Astrocyte (in vitro differentiated cells and primary cell): ENCODE results near the gene KNTC1. TPM values are rescaled to one million over a fixed set of nuclear protein-coding genes. Genes with fewer than 3 reads are reported as not detected.

ENCODE experiments used
- DNase-seq: peaks from one replicate; pipeline ENCODE4 v3.0.0-alpha.2; 2010; ENCODE audit warnings: low read depth
- FAIRE-seq: peaks from 2 replicates; lab custom pipeline; 2011; peaks lifted over from hg19 to GRCh38; lab: Jason Lieb, UNC
- H2AFZ ChIP-seq: 2 replicates; pipeline ENCODE4 v1.6.0; 2012; ENCODE audit warnings: low read depth, low read length, inconsistent platforms
- H3K27ac ChIP-seq: 2 replicates; pipeline ENCODE4 v1.5.1; 2011; ENCODE audit warnings: low read depth, low read length, inconsistent platforms
- H3K27me3 ChIP-seq: 2 replicates; pipeline ENCODE4 v1.6.0; 2011; ENCODE audit warnings: low read length, inconsistent platforms; ENCODE audit not compliant: insufficient read depth
- H3K36me3 ChIP-seq: 2 replicates; pipeline ENCODE4 v1.5.1; 2011; ENCODE audit warnings: low read length, inconsistent platforms; ENCODE audit not compliant: insufficient read depth
- H3K4me1 ChIP-seq: 2 replicates; pipeline ENCODE4 v1.5.1; 2011; ENCODE audit warnings: low read length, inconsistent platforms; ENCODE audit not compliant: insufficient read depth
- H3K4me2 ChIP-seq: 2 replicates; pipeline ENCODE4 v1.6.0; 2012; ENCODE audit warnings: low read length, inconsistent platforms
- H3K4me3 ChIP-seq: 2 replicates; pipeline ENCODE4 v1.5.1; 2011; ENCODE audit warnings: low read depth, mild to moderate bottlenecking, low read length, inconsistent platforms; ENCODE audit not compliant: insufficient read depth
- H3K79me2 ChIP-seq: 2 replicates; pipeline ENCODE4 v1.6.0; 2012; ENCODE audit warnings: mild to moderate bottlenecking, low read length, inconsistent platforms; ENCODE audit not compliant: insufficient read depth
- H3K9ac ChIP-seq: 2 replicates; pipeline ENCODE4 v1.6.0; 2012; ENCODE audit warnings: mild to moderate bottlenecking, low read length, inconsistent platforms
- H3K9me3 ChIP-seq: 2 replicates; pipeline ENCODE4 v1.5.1; 2012; ENCODE audit warnings: low read depth, mild to moderate bottlenecking, low read length, inconsistent platforms; ENCODE audit not compliant: insufficient read depth
- H4K20me1 ChIP-seq: 2 replicates; pipeline ENCODE4 v1.6.0; 2012; ENCODE audit warnings: low read length, inconsistent platforms; ENCODE audit not compliant: insufficient read depth
- H3K27ac Mint-ChIP-seq: one replicate; pipeline ENCODE4 v1.8.0; 2021; ENCODE audit warnings: mild to moderate bottlenecking, mixed read lengths; ENCODE audit not compliant: unreplicated experiment
- H3K27me3 Mint-ChIP-seq: one replicate; pipeline ENCODE4 v1.8.0; 2021; ENCODE audit warnings: low read depth, mixed read lengths; ENCODE audit not compliant: unreplicated experiment
- H3K36me3 Mint-ChIP-seq: one replicate; pipeline ENCODE4 v1.8.0; 2021; ENCODE audit warnings: low read depth, mixed read lengths; ENCODE audit not compliant: unreplicated experiment
- H3K4me1 Mint-ChIP-seq: one replicate; pipeline ENCODE4 v1.8.0; 2021; ENCODE audit warnings: low read depth, mixed read lengths; ENCODE audit not compliant: unreplicated experiment
- H3K4me3 Mint-ChIP-seq: one replicate; pipeline ENCODE4 v1.8.0; 2021; ENCODE audit warnings: mild to moderate bottlenecking, moderate library complexity, mixed read lengths; ENCODE audit not compliant: unreplicated experiment
- H3K9me3 Mint-ChIP-seq: one replicate; pipeline ENCODE4 v1.8.0; 2021; ENCODE audit warnings: mild to moderate bottlenecking, mixed read lengths; ENCODE audit not compliant: unreplicated experiment
- EZH2 ChIP-seq: IDR thresholded peaks from 2 replicates; pipeline ENCODE4 v1.6.1; 2012; ENCODE audit warnings: mild to moderate bottlenecking, low read length, inconsistent platforms; ENCODE audit not compliant: insufficient read depth
- total RNA-seq: library from RNA; stranded (reverse); gene quantifications from 2 replicates; pipeline ENCODE4 v1.2.1, GENCODE V29; 2021
- TF ChIP-seq, protein P1 (sequence below): IDR thresholded peaks from 2 replicates; pipeline ENCODE4 v1.5.1; 2011; ENCODE audit warnings: low read depth, mild to moderate bottlenecking, inconsistent platforms, low read length, moderate library complexity; ENCODE audit not compliant: insufficient read depth

KNTC1 gene
- total RNA-seq, 1 donor from 2014 or later = 10.6 TPM

- H3K36me3 Mint-ChIP-seq = peaks cover 1% of the 10 kb centered on the region
These were observed 17.5 kb downstream of the KNTC1 start for GRCh38 chr12:122544537-122544936.

DNA sequence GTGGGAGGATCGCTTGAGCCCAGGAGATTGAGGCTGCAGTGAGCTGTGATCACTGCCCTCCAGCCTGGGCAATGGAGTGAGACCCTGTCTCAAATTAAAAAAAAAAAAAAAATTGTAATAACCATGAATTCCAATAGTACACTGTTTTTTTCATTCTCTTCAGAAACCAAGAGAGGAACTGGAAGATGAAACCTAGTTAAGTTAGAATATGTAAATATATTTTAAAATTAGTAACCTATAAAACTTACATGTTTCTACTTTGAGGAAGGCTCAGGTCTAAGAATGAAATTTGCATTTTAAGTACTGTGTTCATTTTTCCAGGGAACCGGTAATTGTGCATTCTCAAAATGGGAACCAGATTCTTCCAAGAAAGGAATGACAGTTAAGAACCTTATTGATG is 18.8 kb downstream of the KNTC1 start:
- Histone ChIP-seq H3K27ac (no peak overlapping the region), H3K79me2 (no peaks in the 10 kb centered on the region), H3K9ac (no peak overlapping the region), H3K4me3 (no peak overlapping the region), H3K9me3 (no peaks in the 10 kb centered on the region), H3K4me2 (no peak overlapping the region), H3K27me3 (no peaks in the 10 kb centered on the region), H3K4me1 (no peaks in the 10 kb centered on the region), H4K20me1 (no peaks in the 10 kb centered on the region), H2AFZ (no peak overlapping the region), H3K36me3 (peaks cover 22% of the 10 kb centered on the region)
- H3K9me3 Mint-ChIP-seq = no peaks in the 10 kb centered on the region
- no peak overlapping the region for H3K4me3 Mint-ChIP-seq
- peaks cover 1% of the 10 kb centered on the region for H3K36me3 Mint-ChIP-seq
- no peaks in the 10 kb centered on the region for H3K27me3 Mint-ChIP-seq
- no peak for DNase-seq
- no peak for FAIRE-seq
- H3K4me1 Mint-ChIP-seq = peaks cover 4% of the 10 kb centered on the region
- no peak for TF ChIP-seq EZH2
- TF ChIP-seq, protein P1, sequence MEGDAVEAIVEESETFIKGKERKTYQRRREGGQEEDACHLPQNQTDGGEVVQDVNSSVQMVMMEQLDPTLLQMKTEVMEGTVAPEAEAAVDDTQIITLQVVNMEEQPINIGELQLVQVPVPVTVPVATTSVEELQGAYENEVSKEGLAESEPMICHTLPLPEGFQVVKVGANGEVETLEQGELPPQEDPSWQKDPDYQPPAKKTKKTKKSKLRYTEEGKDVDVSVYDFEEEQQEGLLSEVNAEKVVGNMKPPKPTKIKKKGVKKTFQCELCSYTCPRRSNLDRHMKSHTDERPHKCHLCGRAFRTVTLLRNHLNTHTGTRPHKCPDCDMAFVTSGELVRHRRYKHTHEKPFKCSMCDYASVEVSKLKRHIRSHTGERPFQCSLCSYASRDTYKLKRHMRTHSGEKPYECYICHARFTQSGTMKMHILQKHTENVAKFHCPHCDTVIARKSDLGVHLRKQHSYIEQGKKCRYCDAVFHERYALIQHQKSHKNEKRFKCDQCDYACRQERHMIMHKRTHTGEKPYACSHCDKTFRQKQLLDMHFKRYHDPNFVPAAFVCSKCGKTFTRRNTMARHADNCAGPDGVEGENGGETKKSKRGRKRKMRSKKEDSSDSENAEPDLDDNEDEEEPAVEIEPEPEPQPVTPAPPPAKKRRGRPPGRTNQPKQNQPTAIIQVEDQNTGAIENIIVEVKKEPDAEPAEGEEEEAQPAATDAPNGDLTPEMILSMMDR = no peak
- no peak overlapping the region for H3K27ac Mint-ChIP-seq

More at GRCh38 chr12:122544537-122544936, 17.5 kb downstream of the KNTC1 start:
- Mint-ChIP-seq H3K27ac (no peak overlapping the region), H3K9me3 (no peaks in the 10 kb centered on the region), H3K27me3 (no peaks in the 10 kb centered on the region), H3K4me3 (no peak overlapping the region), H3K4me1 (peaks cover 4% of the 10 kb centered on the region)
- TF ChIP-seq, protein P1 = no peak
- TF ChIP-seq EZH2 = no peak
- Histone ChIP-seq H3K79me2 (no peaks in the 10 kb centered on the region), H3K36me3 (peaks cover 17% of the 10 kb centered on the region), H3K27me3 (no peaks in the 10 kb centered on the region), H3K9ac (no peak overlapping the region), H3K4me1 (no peaks in the 10 kb centered on the region), H3K27ac (no peak overlapping the region), H3K4me2 (no peak overlapping the region), H3K4me3 (no peak overlapping the region), H2AFZ (no peak overlapping the region), H4K20me1 (no peaks in the 10 kb centered on the region), H3K9me3 (no peaks in the 10 kb centered on the region)
- DNase-seq (no peak), FAIRE-seq (no peak)

DNA sequence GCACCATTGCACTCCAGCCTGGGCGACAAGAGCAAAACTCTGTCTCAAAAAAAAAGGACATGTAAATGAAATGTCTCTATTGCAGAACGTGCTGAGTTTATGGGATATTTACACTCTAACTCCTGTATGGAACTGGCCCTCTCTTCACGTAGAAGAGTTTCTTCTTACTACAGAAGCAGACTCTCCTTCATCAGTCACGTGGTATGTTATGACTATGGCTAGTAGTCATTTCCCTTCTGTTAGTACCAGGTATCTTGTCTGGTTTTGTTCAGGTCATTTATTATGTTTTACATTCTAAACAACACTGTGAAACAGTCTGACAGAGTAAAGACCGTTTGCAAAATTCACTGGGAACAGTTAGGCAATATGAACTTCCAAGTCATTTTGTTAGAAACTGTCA is 20.3 kb downstream of the KNTC1 start:
- no peaks in the 10 kb centered on the region for H3K27me3 Mint-ChIP-seq
- FAIRE-seq (no peak), DNase-seq (no peak)
- no peak overlapping the region for H2AFZ ChIP-seq
- H3K79me2 ChIP-seq = no peaks in the 10 kb centered on the region
- H3K4me2 ChIP-seq = no peak overlapping the region
- no peaks in the 10 kb centered on the region for H4K20me1 ChIP-seq
- no peak for TF ChIP-seq EZH2
- TF ChIP-seq, protein P1 = no peak
- H3K36me3 ChIP-seq = peaks cover 23% of the 10 kb centered on the region
- H3K4me3 ChIP-seq = no peak overlapping the region
- no peaks in the 10 kb centered on the region for H3K9me3 ChIP-seq
- peaks cover 4% of the 10 kb centered on the region for H3K4me1 Mint-ChIP-seq
- no peak overlapping the region for H3K9ac ChIP-seq
- H3K9me3 Mint-ChIP-seq = no peaks in the 10 kb centered on the region
- peaks cover 5% of the 10 kb centered on the region for H3K36me3 Mint-ChIP-seq
- no peaks in the 10 kb centered on the region for H3K27me3 ChIP-seq
- no peak overlapping the region for H3K4me3 Mint-ChIP-seq
- no peak overlapping the region for H3K27ac ChIP-seq
- H3K27ac Mint-ChIP-seq = no peak overlapping the region
- H3K4me1 ChIP-seq = no peaks in the 10 kb centered on the region
